ENCODE results near the gene PRKAR1B. TPM values are rescaled to one million over a fixed set of nuclear protein-coding genes. Genes with fewer than 3 reads are reported as not detected.
"Not testable (repeated sequence)": the region's sequence is repeated elsewhere in the genome, so short reads cannot be mapped to it uniquely, and the experiment has no call there.

Gene PRKAR1B
- polyA plus RNA-seq, 6 donors from 2014 or later = 2.9 to 5.9 (median 4.2) TPM

- not testable (repeated sequence) for H3K4me1 Mint-ChIP-seq; H3K27ac Mint-ChIP-seq; H3K9me3 Mint-ChIP-seq; H3K27me3 Mint-ChIP-seq; H3K4me3 Mint-ChIP-seq; DNase-seq; H3K36me3 Mint-ChIP-seq; ATAC-seq (ENCODE audit: low read depth in 2 of 2)
Observed at GRCh38 chr7:551615-551970, 175.5 kb downstream of the PRKAR1B start.

GRCh38 chr7:550881-551614, 176.0 kb downstream of the PRKAR1B start:
- no peaks in the 10 kb centered on the region for H3K4me1 Mint-ChIP-seq
- H3K27ac Mint-ChIP-seq = no peak overlapping the region
- no peak for DNase-seq
- H3K4me3 Mint-ChIP-seq = no peak overlapping the region
- ATAC-seq (ENCODE audit: low read depth in 2 of 2) = no peak
- H3K9me3 Mint-ChIP-seq = peaks cover 0 to 4% (median 0%) of the 10 kb centered on the region in 7 donors
- H3K27me3 Mint-ChIP-seq = no peaks in the 10 kb centered on the region
- peaks cover 0 to 5% of the 10 kb centered on the region in 2 donors for H3K36me3 Mint-ChIP-seq

DNA sequence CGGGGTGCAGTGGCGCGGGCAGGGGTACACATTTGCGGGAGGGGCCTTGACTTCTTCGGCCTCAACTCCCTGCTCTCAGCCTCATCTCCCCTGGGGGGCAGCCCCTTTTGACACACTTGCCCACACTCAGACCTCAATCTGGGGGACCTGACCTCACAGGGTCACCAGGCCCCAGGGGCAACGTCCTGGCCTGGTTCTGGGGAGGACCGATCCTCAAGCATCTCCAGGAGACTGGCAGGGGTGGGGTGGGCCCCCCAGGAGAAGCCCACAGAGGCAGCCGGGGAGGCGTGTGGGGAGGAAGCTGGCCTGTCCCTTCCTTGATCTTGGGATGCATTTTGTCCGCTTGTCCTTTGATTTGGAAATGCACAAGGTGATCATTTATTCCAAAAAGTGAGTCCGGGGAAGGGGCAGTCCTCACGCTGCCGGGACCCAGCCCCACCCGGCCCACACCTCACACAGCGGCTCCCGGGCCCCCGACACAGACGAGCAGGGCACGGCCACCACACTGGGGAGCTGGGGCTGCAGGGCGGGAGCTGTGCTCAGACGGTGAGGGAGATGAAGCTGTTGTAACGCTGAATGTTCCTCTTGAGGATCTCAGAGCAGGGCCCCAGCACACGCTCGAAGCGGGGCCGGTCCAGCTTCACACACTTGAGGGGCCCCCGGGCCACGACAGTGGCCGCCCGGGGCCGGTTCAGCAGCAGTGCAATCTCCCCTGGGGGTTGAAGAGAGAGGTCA, 177.0 kb downstream of the PRKAR1B start:
- H3K36me3 Mint-ChIP-seq = peaks cover 0 to 5% of the 10 kb centered on the region in 2 donors
- no peaks in the 10 kb centered on the region for H3K4me1 Mint-ChIP-seq
- H3K9me3 Mint-ChIP-seq = peaks cover 0 to 10% (median 6%) of the 10 kb centered on the region in 7 donors
- ATAC-seq (ENCODE audit: low read depth in 2 of 2) (no peak), DNase-seq (no peak)
- H3K27me3 Mint-ChIP-seq = no peaks in the 10 kb centered on the region
- H3K27ac Mint-ChIP-seq = no peak overlapping the region
- no peak overlapping the region for H3K4me3 Mint-ChIP-seq

GRCh38 chr7:549066-549890, 177.8 kb downstream of the PRKAR1B start:
- ATAC-seq (ENCODE audit: low read depth in 2 of 2) = no peak
- H3K4me1 Mint-ChIP-seq = no peaks in the 10 kb centered on the region
- no peak for DNase-seq
- H3K27ac Mint-ChIP-seq = peak overlapping the region in 1 of 6 donors; percentile 81
- H3K4me3 Mint-ChIP-seq = no peak overlapping the region
- H3K36me3 Mint-ChIP-seq = peaks cover 0 to 5% of the 10 kb centered on the region in 2 donors
- H3K27me3 Mint-ChIP-seq = no peaks in the 10 kb centered on the region
- H3K9me3 Mint-ChIP-seq = peaks cover 0 to 11% (median 6%) of the 10 kb centered on the region in 7 donors

DNA sequence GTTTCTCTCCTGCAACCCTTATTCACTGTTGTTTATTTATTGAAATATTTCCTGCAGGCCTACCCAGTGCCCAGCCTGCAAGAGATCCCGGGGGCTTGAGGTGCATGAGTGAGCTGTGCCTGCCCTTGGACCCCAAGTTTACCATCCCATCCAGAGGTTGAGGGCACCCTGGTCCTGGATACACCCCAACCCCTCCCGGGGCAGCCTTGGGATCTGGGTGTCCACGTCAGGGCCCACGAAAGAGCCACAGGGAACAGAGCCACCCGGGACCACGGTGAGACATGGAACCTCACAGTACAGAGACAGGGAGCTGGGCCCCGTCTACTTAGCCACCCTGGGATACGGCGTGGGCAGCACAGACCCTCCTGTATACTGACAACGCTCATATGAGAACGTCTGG, 178.7 kb downstream of the PRKAR1B start:
- Mint-ChIP-seq H3K27ac (no peak overlapping the region), H3K4me3 (no peak overlapping the region), H3K4me1 (no peaks in the 10 kb centered on the region), H3K27me3 (no peaks in the 10 kb centered on the region), H3K36me3 (peaks cover 0 to 5% of the 10 kb centered on the region in 2 donors), H3K9me3 (peaks cover 0 to 11% (median 6%) of the 10 kb centered on the region in 7 donors)
- ATAC-seq (ENCODE audit: low read depth in 2 of 2) (no peak), DNase-seq (no peak)

DNA sequence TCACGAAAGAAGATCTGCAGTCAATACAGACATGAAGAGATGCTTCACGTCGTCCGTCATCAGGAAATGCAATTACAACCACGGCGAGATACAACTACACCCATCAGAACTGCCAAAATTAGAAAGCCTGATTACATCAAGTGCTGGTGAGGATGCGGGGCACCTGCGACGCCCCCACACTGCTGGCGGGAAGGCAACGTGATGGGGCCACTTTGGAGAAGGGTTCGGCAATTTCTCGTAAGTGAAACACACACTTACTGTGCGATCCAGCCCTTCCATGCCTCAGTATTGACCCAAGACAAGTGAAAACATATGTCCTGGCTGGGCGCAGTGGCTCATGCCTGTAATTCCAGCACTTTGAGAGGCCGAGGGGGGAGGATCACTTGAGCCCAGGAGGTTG, 181.6 kb downstream of the PRKAR1B start:
- no peak for ATAC-seq (ENCODE audit: low read depth in 2 of 2)
- H3K36me3 Mint-ChIP-seq = peaks cover 0 to 5% of the 10 kb centered on the region in 2 donors

DNA sequence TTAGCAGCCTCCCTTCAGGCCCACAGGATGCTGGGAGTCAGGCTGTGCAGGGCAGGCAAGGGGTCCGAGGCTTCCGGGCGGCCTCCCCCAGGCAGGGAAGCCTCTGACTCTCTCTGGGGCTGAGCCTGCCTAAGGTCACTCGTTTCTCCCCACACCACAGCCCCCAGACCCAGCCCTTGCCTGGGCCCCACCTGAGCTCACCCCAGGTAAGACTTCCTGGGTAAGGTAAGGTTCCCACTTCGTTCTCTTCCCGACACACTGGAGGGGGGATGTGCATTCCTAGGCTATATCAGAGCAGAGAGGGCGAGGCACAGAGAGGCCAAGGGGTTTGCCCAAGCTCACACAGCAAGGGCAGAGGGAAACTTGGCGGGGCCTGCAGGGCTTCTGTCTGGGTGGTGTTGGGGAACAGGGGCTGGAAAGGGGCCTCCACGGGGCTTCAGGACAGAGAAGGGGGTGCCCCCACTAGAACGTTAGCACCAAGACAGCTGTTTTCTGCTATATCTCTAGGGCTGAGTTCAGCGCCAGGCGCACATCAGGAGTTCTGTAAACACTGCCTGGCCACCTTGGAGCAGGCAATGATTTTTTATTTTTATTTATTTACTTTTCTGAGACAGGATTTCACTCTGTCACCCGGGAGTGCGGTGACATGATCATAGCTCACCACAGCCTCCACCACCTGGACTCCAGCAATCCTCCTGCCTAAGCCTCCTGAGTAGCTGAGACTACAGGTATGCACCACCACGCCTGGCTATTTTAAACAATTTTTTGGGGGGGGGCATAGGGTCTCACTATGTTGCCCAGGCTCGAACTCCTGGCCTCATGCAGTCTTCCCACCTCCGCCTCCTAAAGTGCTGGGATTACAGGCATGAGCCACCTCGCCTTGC, 182.5 kb downstream of the PRKAR1B start:
- Mint-ChIP-seq H3K27me3 (peaks cover 0 to 8% (median 0%) of the 10 kb centered on the region in 3 donors), H3K36me3 (peaks cover 0 to 5% of the 10 kb centered on the region in 2 donors), H3K4me3 (peak overlapping the region in 1 of 8 donors; percentile 59), H3K9me3 (peaks cover 0 to 11% (median 7%) of the 10 kb centered on the region in 7 donors), H3K27ac (no peak overlapping the region), H3K4me1 (peaks cover 0 to 6% (median 3%) of the 10 kb centered on the region in 3 donors)
- ATAC-seq (ENCODE audit: low read depth in 2 of 2) (no peak), DNase-seq (no peak)

More for the DNA sequence above, 181.6 kb downstream of the PRKAR1B start:
- H3K27me3 Mint-ChIP-seq = peaks cover 0 to 8% (median 0%) of the 10 kb centered on the region in 3 donors
- H3K27ac Mint-ChIP-seq = no peak overlapping the region
- H3K4me1 Mint-ChIP-seq = peaks cover 0 to 6% (median under 1%) of the 10 kb centered on the region in 3 donors
- H3K9me3 Mint-ChIP-seq = peaks cover 0 to 11% (median 6%) of the 10 kb centered on the region in 7 donors
- no peak for DNase-seq
- no peak overlapping the region for H3K4me3 Mint-ChIP-seq

- Mint-ChIP-seq H3K9me3 (peaks cover 0 to 11% (median 7%) of the 10 kb centered on the region in 7 donors), H3K4me3 (no peak overlapping the region), H3K27me3 (peaks cover 0 to 8% (median 0%) of the 10 kb centered on the region in 3 donors), H3K27ac (no peak overlapping the region), H3K4me1 (peaks cover 0 to 6% (median 3%) of the 10 kb centered on the region in 3 donors), H3K36me3 (peaks cover 0 to 5% of the 10 kb centered on the region in 2 donors)
- ATAC-seq (ENCODE audit: low read depth in 2 of 2) = no peak
- no peak for DNase-seq
Observed at GRCh38 chr7:543501-544337, 183.4 kb downstream of the PRKAR1B start.

DNA sequence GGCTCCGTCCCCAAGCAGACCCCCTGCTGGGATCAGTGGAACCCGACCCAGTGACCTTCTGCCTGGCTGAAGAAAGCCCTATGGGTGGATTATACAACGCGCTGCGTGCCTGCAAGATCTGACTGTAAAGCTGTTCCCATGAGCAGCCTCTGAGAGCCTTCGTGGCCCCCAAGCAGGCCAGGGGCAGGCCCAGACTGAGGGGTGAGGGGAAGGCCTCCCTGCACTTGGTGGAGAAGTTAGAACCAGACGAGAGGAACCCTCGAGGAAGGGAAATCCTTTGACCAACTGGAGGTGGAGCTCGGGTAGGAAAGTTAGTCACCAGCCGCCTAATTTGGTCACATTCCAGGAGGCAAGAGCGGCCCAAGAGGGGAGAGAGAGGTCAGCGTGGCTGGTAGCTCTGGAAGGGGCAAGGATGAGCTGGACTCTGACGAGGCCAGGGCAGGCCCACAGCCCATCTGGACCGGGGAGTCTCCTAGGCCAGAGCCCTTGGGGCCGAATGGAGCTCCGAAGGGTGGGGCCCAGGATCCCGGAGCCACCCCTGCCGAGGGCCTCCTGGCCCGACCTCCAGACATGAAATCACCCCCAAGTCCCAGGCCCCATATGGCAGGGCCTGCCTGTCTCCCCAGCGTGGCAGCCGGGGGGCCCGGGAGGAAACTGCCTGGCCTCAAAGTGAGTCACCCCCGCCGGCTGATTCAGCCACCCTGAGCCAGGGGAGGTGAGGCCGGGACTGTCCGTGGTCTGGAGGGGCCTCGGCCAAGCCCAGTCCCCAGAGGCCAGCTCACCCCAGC, 184.2 kb downstream of the PRKAR1B start:
- ATAC-seq (ENCODE audit: low read depth in 2 of 2) = no peak
- H3K27me3 Mint-ChIP-seq = peaks cover 0 to 8% (median 0%) of the 10 kb centered on the region in 3 donors
- H3K4me3 Mint-ChIP-seq = peak overlapping the region in 1 of 8 donors; percentile 78
- no peak overlapping the region for H3K27ac Mint-ChIP-seq
- H3K9me3 Mint-ChIP-seq = peaks cover 0 to 11% (median 7%) of the 10 kb centered on the region in 7 donors
- peaks cover 0 to 6% (median 3%) of the 10 kb centered on the region in 3 donors for H3K4me1 Mint-ChIP-seq
- DNase-seq = no peak
- H3K36me3 Mint-ChIP-seq = peaks cover 0 to under 1% of the 10 kb centered on the region in 2 donors

DNA sequence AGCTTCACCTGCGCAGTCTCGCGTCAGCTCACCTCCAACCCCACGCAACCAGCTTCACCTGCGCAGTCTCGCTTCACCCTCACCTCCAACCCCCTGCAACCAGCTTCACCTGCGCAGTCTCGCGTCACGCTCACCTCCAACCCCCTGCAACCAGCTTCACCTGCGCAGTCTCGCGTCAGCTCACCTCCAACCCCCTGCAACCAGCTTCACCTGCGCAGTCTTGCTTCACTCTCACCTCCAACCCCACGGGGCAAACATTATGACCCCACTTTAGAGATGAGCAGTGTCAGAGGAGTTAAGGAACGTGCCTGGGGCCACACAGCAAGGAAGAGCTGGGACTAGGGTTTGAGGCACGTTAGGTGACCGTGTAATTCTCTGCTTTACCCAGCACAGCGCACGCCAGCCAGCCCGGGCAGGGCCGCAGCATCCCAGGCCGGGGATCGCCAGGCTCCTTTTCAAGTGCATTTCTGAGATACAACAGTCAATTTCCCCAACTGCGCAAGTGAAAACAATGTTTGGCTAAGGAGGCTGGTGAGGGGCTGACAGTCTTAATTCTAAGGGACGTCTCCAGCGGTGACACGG, 184.9 kb downstream of the PRKAR1B start:
- ATAC-seq (ENCODE audit: low read depth in 2 of 2) (no peak), DNase-seq (no peak)
- peaks cover 0 to 8% (median 0%) of the 10 kb centered on the region in 3 donors for H3K27me3 Mint-ChIP-seq
- H3K36me3 Mint-ChIP-seq = no peaks in the 10 kb centered on the region
- peaks cover 0 to 6% (median 3%) of the 10 kb centered on the region in 3 donors for H3K4me1 Mint-ChIP-seq
- peaks cover 0 to 11% (median 7%) of the 10 kb centered on the region in 7 donors for H3K9me3 Mint-ChIP-seq
- H3K4me3 Mint-ChIP-seq = no peak overlapping the region
- peak overlapping the region in 2 of 6 donors; percentile 32 to 54 for H3K27ac Mint-ChIP-seq

- Mint-ChIP-seq H3K27me3 (peaks cover 0 to 8% (median 0%) of the 10 kb centered on the region in 3 donors), H3K9me3 (peaks cover 0 to 10% (median 7%) of the 10 kb centered on the region in 7 donors), H3K27ac (peak overlapping the region in 1 of 6 donors; percentile 54), H3K4me1 (peaks cover 0 to 6% (median 3%) of the 10 kb centered on the region in 3 donors), H3K36me3 (no peaks in the 10 kb centered on the region), H3K4me3 (peak overlapping the region in 1 of 8 donors; percentile 50)
- DNase-seq (no peak), ATAC-seq (ENCODE audit: low read depth in 2 of 2) (no peak)
Observed at GRCh38 chr7:541661-542060, 185.4 kb downstream of the PRKAR1B start.

Data from naive B cell (primary cell).